Nephron progenitor cell (in vitro differentiated cells): ENCODE results near the gene PSMA4.
A peak's percentile ranks its signal among the peaks of the same experiment; 100 is the strongest.

Experiments
- DNase-seq: peaks from one replicate; pipeline ENCODE4 v3.0.0; 2021
- H3K27ac Mint-ChIP-seq: 2 replicates; pipeline ENCODE4 v1.8.0; 2021; ENCODE audit warnings: mild to moderate bottlenecking, moderate library complexity, mixed read lengths
- H3K27me3 Mint-ChIP-seq: 2 replicates; pipeline ENCODE4 v1.8.0; 2021; ENCODE audit warnings: mild to moderate bottlenecking, low read depth, mixed read lengths; ENCODE audit not compliant: poor library complexity
- H3K36me3 Mint-ChIP-seq: 2 replicates; pipeline ENCODE4 v1.8.0; 2021; ENCODE audit warnings: low read depth, mixed read lengths
- H3K4me1 Mint-ChIP-seq: 2 replicates; pipeline ENCODE4 v1.8.0; 2021; ENCODE audit warnings: mixed read lengths
- H3K4me3 Mint-ChIP-seq: 2 replicates; pipeline ENCODE4 v1.8.0; 2021; ENCODE audit warnings: mild to moderate bottlenecking, moderate library complexity, mixed read lengths
- H3K9me3 Mint-ChIP-seq: 2 replicates; pipeline ENCODE4 v1.8.0; 2021; ENCODE audit warnings: mild to moderate bottlenecking, moderate library complexity, mixed read lengths
- CTCF ChIP-seq: fragments of 200-600 bp; sonication (generic); IDR thresholded peaks from 2 replicates; pipeline ENCODE4 v1.5.0; 2021; ENCODE audit warnings: antibody characterized with exemption

PSMA4 gene

GRCh38 chr15:78561490-78561889 lies 21.2 kb downstream of the PSMA4 start:
- peaks cover 37% of the 10 kb centered on the region for H3K27me3 Mint-ChIP-seq
- no peak overlapping the region for H3K4me3 Mint-ChIP-seq
- H3K27ac Mint-ChIP-seq: no peak overlapping the region
- TF ChIP-seq CTCF: no peak
- peaks cover 12% of the 10 kb centered on the region for H3K4me1 Mint-ChIP-seq
- H3K36me3 Mint-ChIP-seq: no peaks in the 10 kb centered on the region
- no peak for DNase-seq
- no peaks in the 10 kb centered on the region for H3K9me3 Mint-ChIP-seq

GRCh38 chr15:78563092-78563491 lies 22.8 kb downstream of the PSMA4 start:
- DNase-seq: no peak
- no peak overlapping the region for H3K27ac Mint-ChIP-seq
- peaks cover 25% of the 10 kb centered on the region for H3K4me1 Mint-ChIP-seq
- no peaks in the 10 kb centered on the region for H3K9me3 Mint-ChIP-seq
- peaks cover 33% of the 10 kb centered on the region for H3K27me3 Mint-ChIP-seq
- no peak for TF ChIP-seq CTCF
- no peak overlapping the region for H3K4me3 Mint-ChIP-seq
- H3K36me3 Mint-ChIP-seq: no peaks in the 10 kb centered on the region

GRCh38 chr15:78564743-78565096 lies 24.5 kb downstream of the PSMA4 start:
- Mint-ChIP-seq H3K4me1 (peaks cover 25% of the 10 kb centered on the region), H3K36me3 (no peaks in the 10 kb centered on the region), H3K9me3 (no peaks in the 10 kb centered on the region), H3K4me3 (peak overlapping the region; percentile 95), H3K27ac (no peak overlapping the region), H3K27me3 (peaks cover 30% of the 10 kb centered on the region)
- no peak for DNase-seq
- TF ChIP-seq CTCF: no peak

- Mint-ChIP-seq H3K27me3 (peaks cover 30% of the 10 kb centered on the region), H3K9me3 (no peaks in the 10 kb centered on the region), H3K36me3 (no peaks in the 10 kb centered on the region), H3K4me3 (peak within 1 kb of the TSS; percentile 95), H3K27ac (peak within 1 kb of the TSS; percentile 78), H3K4me1 (peaks cover 25% of the 10 kb centered on the region)
- TF ChIP-seq CTCF: no peak
- DNase-seq: peak; percentile 100
Measured at GRCh38 chr15:78565097-78565950, 25.1 kb downstream of the PSMA4 start, which contains the start of gene CHRNA5. TSS of gene CHRNA5 (plus strand) at chr15:78565520. CDS start at chr15:78565720, 200 bp downstream.

- Mint-ChIP-seq H3K27ac (peak overlapping the region; percentile 78), H3K4me3 (peak overlapping the region; percentile 95)
- no peak for TF ChIP-seq CTCF
Measured at GRCh38 chr15:78565951-78566774, 25.9 kb downstream of the PSMA4 start.

More at GRCh38 chr15:78565951-78566774, 25.9 kb downstream of the PSMA4 start:
- no peaks in the 10 kb centered on the region for H3K9me3 Mint-ChIP-seq
- H3K4me1 Mint-ChIP-seq: peaks cover 25% of the 10 kb centered on the region
- no peaks in the 10 kb centered on the region for H3K36me3 Mint-ChIP-seq
- peaks cover 30% of the 10 kb centered on the region for H3K27me3 Mint-ChIP-seq
- DNase-seq: peak; percentile 26
